GM19025 (cell line): Measurements from ENCODE around the gene SS18L1.
A peak's percentile ranks its signal among the peaks of the same experiment; 100 is the strongest.

Experiments used
- ATAC-seq: cut with Tn5 transposase; IDR thresholded peaks from one replicate; pipeline ENCODE4 v1.9.1; 2021; ENCODE audit warnings: mild to moderate bottlenecking, low read depth, moderate library complexity; ENCODE audit not compliant: unreplicated experiment

Gene SS18L1

DNA sequence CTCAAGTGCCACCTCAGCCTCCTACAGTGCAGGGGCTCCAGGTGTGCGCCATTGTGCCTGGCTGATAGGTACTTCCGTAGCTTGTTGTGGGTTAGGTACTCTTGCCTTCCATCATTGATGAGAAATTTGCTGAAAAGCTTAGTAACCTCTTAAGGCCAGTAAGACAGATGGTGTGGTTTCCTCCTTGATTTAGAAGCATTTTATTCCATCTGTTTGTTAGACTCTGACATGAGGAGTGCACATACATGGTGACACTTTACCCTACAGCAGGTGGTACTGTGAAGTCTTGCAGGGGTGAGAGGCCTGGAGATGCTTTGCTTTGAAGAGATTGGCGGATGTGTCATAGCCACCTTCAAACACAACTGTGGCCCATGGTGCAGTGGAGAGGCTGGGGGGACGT is 24.5 kb downstream of the SS18L1 start:
- no peak for ATAC-seq

GRCh38 chr20:62168890-62169435 is 25.4 kb downstream of the SS18L1 start:
- ATAC-seq = no peak

DNA sequence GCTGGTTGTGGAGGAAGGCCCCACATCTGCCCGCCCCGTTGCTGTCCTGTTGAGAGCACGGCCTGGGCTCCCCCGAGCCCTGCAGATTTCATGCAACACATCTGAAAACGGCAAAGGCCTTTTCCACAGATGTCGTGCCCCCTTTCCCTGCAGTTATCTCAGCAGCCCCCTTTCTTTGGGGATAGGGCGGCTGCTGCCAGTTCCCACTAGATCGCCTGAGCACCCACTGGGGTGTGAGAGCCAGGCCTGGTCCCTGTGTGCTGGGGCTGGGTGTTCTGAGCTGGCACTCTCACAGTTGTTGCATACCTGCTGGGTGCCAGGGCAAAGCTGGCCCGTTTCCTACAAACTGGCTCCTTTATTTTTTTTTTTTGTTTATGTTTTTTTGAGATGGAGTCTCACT is 27.0 kb downstream of the SS18L1 start:
- ATAC-seq = no peak

GRCh38 chr20:62171245-62171644 is 27.7 kb downstream of the SS18L1 start:
- ATAC-seq = no peak

DNA sequence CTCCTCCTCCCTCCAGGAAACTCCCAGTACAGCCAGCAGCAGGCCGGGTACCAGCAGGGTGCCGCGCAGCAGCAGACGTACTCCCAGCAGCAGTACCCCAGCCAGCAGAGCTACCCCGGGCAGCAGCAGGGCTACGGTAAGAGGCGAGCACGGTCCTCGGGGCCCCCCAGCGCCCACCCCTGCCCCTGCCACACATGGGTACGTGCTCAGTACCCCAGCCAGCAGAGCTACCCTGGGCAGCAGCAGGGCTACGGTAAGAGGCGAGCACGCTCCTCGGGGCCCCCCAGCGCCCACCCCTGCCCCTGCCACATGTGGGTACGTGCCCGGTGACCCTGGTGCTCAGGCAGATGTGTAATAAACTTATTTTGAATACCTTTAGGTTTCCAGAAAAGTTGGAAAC is 29.1 kb downstream of the SS18L1 start:
- no peak for ATAC-seq

GRCh38 chr20:62174021-62174804 is 30.6 kb downstream of the SS18L1 start:
- ATAC-seq = no peak

- no peak for ATAC-seq
Measured at GRCh38 chr20:62174870-62175624, 31.5 kb downstream of the SS18L1 start.

DNA sequence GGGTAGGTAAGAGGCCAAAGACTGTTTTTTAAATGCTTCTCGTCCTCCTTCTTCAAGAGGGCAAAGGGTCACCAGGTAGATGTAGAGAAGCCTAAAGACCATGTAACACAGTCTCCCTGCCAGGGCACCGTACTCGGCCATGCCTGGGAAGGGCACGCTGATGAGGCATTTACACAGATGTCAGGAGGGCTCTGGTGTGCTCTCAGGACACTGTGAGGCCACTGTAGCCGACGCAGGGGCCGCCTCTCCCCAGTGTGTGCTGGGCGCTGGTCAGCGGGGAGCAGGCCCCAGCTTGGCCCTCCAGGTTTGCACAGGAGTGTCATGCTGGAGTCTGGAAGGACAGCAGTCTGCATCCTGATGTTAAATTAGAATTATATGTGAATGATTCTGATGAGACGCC is 32.1 kb downstream of the SS18L1 start:
- no peak for ATAC-seq

DNA sequence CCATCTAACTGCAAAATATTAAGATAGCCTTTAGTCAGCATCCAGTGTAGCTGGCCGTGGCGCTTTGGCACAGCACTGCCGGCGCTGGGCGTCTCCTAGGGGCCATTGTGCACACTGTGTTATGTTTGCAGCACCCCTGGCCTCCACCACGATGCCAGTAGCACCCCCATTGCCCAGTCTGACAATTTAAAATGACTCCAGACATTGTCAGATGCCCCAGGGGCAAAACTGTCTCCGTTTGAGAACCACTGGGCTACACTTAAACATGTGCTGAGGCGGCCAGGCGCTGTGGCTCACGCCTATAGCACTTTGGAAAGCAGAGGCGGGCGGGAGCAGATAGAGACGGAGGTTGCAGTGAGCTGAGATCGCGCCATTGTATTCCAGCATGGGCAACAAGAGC is 33.3 kb downstream of the SS18L1 start:
- no peak for ATAC-seq

DNA sequence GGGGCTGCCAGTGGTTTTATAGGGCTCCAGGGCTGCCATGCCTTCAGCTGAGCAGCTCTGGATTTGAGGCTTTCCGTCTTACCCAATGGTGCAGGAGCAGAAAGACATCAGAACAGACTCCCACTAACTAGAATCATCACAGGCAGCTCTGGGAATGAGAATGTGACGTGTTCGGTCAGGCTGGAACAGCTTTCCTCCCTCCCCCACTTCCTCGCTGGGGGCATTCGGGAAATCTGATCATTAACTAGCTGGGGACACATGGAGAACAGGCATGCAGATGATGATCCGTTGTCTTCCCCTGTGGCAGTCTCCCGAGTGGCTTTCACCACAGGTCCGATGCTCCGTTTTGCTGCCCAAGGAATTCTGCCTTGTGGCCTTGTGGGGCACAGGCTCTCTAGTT is 33.7 kb downstream of the SS18L1 start:
- ATAC-seq = no peak

GRCh38 chr20:62178316-62179161 is 35.0 kb downstream of the SS18L1 start:
- no peak for ATAC-seq

GRCh38 chr20:62179162-62179504 is 35.6 kb downstream of the SS18L1 start:
- ATAC-seq = no peak

DNA sequence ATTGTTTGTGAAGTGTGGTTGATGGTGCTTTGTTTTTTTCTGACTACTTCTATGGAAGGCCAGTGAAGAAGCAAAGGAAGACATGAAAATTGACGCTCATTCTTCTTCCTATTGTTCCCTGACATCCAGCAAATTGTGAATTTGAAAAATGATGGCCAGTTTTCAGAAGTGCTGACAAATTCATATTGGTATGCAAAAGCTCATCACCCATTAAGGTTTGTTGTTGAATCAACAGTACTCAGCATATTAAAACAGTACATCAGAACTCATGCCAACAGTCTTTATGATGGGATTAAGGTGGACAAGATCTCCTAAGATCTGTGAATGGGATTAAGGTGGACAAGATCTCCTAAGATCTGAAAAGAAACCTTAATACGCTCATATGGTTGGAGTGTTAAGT is 38.2 kb downstream of the SS18L1 start:
- no peak for ATAC-seq

- ATAC-seq = peak; percentile 88
Measured at GRCh38 chr20:62182469-62183425, 39.2 kb downstream of the SS18L1 start, which contains the start of gene MTG2. Gene MTG2 (plus strand): TSS chr20:62183028. CDS start chr20:62193421, 10,393 bp downstream.

DNA sequence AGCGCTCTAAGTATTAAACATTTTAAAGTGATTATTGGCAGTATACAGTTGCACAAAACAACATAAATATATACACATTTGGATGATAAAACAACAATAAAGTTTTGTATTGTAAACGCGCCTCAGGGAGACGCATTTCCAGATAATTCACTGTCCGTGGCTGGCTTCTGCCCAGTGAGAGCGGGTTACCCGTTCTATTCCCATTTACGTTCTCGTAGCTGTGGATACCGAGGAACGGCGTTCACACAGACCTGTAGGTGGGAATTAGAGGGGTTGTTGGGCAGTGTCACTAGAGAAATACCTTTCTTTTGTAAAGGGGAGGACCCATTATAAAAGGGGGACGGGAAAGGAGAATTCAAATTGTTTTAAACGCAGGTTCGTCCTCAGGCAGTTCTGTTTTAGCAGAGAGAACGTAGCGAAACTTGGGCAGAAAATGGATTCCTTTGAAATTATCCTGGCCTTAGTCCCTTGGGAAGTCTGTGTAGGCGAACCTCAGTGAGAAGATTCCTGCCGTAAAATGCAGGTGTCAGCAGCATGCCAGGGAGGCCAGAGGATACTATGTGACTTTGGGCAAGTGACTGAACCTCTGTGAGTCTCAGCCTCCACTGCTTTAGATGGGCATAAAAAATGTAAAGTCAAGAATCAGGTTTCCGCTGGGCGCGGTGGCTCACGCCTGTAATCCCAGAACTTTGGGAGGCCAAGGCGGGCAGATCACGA is 40.0 kb downstream of the SS18L1 start:
- no peak for ATAC-seq

DNA sequence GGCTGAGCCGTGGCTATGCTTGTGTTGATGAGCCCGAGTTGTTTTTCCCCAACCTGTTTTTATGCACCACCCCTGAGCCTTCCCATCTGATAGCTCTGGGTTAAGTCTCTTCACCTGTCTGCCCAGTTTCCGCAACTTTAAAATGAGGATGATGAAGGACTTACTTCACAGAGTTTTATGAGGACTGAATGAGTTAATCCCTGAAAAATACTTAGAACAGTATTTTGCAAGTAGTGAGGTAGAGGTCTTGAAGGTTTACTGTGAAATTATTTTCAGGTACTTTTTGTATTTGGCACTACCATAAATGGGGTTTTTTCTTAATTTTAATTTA is 42.5 kb downstream of the SS18L1 start:
- ATAC-seq = no peak

- ATAC-seq = no peak
Measured at GRCh38 chr20:62186887-62187866, 43.6 kb downstream of the SS18L1 start.
